HG03135 (cell line): ENCODE data around the gene MPV17L2.
"Not testable (repeated sequence)": the region's sequence is repeated elsewhere in the genome, so short reads cannot be mapped to it uniquely, and the experiment has no call there.

Experiments
- ATAC-seq: cut with Tn5 transposase; IDR thresholded peaks from one replicate; pipeline ENCODE4 v1.9.1; 2021; ENCODE audit warnings: mild to moderate bottlenecking, moderate library complexity; ENCODE audit not compliant: unreplicated experiment

The MPV17L2 gene

DNA sequence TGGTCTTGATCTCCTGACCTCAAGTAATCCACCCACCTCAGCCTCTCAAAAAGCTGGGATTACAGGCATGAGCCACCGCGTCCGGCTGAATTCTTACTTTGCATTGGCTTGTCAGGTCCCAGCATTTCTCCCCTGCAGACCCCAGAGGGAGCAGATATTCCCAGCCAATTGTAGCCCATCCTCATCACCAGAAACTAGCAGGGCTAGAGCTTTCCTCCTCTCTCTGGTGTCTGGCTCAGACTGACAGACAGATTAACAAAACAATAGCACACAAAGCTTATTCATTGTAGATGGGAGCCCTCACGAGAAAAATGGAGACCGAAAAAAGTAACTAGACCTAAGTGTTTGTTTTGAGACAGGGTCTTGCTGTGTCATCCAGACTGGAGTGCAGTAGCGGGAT, 7.5 kb upstream of the MPV17L2 start:
- ATAC-seq = no peak

DNA sequence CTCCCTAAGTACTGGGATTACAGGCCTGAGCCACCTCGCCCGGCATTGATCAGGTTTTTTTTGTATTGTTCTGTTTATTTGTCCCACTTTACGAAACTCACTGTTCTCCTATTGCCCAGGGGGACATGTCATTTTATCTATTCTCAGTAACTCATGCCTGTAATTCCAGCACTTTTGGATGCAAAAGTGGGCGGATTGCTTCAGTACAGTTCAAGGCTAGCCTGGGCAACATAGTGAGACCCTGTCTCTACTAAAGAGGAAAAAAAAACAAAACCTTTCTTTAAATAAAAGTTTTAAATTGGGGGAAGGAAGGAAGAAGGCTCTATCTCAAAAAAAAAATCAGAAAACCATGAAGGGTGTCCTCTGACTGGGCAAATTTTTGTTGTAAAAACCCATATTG, 2.7 kb upstream of the MPV17L2 start:
- no peak for ATAC-seq

DNA sequence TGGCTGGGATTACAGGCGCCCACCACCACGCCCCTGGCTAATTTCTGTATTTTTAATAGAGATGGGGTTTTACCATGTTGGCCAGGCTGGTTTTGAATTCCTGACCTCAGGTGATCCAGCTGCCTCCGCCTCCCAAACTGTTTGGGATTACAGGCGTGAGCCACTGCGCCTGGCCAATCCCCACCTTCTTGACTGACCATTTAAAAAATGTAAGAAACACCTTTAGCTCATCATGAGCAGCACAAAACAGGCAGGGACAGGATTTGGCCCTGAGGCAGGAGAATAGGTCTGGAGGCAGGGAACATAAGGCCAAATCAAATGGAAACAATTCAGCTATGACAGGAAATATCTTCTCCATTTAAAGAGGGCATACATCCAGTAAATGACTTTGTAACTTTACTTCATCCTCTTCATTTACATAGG, 1.4 kb upstream of the MPV17L2 start:
- no peak for ATAC-seq

DNA sequence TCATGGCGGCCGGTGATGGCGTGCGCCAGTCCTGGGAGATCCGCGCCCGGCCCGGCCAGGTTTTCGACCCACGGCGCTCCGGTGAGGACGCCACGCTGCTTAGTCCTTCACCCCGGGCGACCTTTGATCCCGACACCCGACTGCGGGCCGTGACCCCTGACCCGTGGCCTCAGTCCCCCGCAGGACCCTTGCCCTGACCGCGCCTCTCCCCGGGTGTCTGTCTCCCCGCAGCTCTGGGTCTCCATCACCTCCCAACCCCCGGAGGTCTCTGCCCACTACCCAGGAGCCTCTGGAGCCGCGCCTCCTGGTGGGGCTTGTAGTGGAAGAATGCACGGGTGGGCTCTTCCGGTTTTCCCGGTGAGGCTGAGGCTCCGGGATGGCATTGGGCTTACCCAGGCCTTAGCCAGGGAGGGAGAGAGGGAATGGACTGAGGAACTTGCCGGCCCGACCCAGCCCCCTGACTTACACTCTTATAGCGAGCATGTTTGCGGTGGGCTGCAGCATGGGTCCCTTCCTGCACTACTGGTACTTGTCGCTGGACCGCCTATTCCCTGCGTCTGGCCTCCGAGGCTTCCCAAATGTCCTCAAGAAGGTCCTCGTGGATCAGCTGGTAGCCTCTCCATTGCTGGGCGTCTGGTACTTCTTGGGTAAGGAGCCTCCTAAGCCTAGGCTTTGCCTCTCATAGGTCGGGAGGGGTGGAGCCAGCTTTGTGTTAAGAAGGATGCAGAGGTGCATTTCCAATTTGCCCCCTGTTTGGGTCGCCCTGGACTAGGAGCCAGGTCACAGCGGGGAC, 566 bp downstream of the MPV17L2 start:
- ATAC-seq = no peak

DNA sequence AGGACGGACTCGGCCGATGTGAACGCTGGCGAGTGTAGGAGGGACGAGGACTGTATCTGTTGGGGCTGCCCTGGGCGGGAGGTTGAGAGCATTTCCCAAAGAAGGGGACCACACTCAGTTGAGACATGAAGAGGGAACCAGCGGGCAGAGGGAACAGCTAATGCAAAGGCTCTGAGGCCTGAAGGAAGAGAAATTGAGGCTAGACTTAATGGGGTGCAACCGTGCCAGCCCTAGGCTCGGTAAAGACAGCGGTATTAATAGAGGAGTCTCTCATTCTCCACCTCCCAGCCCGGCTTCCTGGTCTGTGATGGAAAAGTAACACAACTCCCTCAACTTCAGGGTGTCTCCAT, 1.1 kb downstream of the MPV17L2 start:
- no peak for ATAC-seq

DNA sequence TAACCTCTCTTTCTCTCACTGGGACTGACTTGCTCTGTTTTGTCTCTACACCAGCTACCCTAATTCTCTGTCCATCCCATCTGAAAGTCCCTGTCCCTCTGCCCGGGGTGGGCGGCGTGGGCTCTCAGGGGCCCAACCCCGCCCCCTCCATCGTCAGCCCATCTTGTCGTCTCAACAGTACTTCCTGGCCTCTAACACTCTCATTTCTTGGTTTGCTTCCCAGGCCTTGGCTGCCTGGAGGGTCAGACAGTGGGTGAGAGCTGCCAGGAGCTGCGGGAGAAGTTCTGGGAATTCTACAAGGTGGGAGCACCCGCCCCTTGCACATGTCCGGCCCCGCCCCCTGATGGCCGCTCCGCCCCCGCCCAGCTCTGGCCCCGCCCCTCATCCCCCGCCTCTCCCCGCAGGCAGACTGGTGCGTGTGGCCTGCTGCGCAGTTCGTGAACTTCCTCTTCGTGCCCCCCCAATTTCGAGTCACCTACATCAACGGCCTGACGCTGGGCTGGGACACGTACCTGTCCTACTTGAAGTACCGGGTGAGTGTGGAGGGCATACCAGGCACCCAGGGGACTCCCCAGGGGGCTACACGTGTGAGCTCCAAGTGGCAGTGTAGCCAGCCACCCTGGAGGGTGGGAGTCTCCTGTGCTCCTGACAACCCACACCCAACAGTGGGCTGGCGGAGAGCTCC, 1.7 kb downstream of the MPV17L2 start:
- no peak for ATAC-seq

DNA sequence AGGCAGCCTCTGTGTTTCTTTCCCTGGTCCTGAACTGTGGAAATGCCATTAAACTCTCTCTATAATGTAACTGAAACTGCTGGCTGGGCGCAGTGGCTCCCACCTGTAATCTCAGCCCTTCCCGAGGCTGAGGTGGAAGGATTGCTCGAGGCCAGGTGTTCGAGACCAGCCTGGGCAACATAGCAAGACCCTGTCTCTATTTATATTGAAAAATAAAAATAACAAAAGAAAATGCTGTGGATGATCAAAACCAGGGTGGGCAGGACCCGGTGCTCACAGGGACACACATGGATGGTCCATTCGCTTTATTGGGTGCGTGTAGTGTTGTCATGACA, 3.5 kb downstream of the MPV17L2 start:
- ATAC-seq = no peak

- ATAC-seq = no peak
Observed at GRCh38 chr19:18197306-18197705, 4.3 kb downstream of the MPV17L2 start.

- no peak for ATAC-seq
Observed at GRCh38 chr19:18197941-18198340, 4.9 kb downstream of the MPV17L2 start.

DNA sequence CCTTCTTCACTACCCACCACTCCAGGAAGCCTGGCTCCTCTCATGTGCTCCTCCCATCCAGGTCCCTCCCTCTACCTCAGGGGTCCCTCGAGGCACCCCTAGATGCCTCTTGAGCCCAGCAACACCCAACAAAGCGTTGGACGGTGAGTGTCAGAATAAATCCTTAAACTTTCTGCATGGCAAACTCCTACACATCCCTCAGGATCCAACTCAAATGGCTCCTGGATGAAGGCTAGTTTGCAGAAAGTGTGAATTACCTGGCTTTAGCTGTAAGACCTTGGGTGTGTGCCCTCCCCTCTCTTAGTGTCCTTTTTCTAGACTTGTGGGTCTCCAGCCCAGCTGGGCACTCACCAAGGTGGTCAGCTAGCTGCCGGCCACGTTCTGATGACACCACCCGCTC, 5.4 kb downstream of the MPV17L2 start:
- ATAC-seq = no peak

- no peak for ATAC-seq
Observed at GRCh38 chr19:18202397-18202777, 9.4 kb downstream of the MPV17L2 start.

- ATAC-seq = no peak
Observed at GRCh38 chr19:18202778-18203407, 9.9 kb downstream of the MPV17L2 start.

GRCh38 chr19:18203408-18203862, 10.4 kb downstream of the MPV17L2 start:
- no peak for ATAC-seq

DNA sequence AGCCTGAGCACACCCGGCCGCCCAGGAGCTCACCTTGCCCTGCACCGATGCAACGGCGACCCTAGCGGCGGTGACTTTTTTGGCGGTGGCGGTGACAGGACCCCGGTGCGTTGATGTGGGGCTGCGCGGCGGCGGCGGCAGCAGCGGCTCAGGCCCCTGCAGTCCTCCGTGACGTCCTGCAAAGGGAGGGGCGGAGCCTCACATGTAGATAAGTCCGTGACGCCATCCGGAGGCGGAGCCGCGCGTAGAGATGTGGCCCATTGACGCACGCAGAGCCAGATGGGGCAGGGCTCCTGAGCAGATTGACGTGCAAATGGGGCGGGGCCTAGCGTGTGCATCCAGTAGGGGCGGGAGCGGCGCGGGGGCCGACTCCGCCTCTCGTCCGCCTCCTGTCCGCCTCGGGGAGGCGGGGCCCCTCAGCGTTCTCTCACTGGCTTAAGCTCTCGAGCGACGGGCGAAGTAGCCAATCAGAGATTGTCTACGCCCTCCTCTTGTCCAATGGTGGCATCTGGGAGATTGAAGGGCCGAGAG, 10.9 kb downstream of the MPV17L2 start, which contains the start of gene RAB3A:
Gene RAB3A, minus strand, starts transcription at position 180 of the 531 bp plus-strand sequence. CDS start 1,302 bp downstream, outside the sequence.
- ATAC-seq = peak; percentile 88

- ATAC-seq = peak; percentile 2
Observed at GRCh38 chr19:18204394-18205199, 11.6 kb downstream of the MPV17L2 start.

DNA sequence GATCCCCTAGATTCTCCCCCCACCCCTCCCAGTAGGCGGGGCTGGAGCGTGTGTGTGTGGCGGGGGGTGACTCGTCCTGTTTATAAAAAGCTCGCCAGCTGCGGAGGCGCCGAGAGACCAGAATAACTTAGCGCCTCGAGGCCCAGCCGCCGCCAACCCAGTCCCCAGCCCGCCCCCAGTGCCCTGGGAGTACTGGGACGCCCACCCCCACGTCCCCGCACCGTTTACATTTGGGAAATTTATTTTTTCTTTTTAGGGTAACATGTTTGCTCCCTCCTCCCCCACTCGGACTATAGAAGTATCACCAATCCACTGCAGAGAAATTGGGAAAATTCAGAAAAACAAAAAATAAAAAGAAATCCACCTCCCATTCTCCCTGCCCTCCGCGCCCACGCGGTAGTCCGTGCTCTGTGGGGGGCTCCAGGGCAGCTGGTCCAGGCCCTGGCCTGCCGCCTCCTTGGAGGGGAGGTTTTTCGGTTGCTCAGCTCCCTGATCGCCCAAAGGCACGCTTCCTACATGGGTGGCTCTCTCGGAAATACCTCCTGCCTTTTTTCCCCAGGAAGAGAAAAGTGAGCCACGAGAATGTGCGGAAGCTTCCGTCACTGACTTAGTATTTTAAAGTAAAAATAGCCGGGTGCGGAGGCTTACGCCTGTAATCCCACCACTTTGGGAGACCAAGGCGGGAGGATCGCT, 12.3 kb downstream of the MPV17L2 start:
- ATAC-seq = no peak

GRCh38 chr19:18206018-18206417, 13.0 kb downstream of the MPV17L2 start:
- ATAC-seq = no peak

DNA sequence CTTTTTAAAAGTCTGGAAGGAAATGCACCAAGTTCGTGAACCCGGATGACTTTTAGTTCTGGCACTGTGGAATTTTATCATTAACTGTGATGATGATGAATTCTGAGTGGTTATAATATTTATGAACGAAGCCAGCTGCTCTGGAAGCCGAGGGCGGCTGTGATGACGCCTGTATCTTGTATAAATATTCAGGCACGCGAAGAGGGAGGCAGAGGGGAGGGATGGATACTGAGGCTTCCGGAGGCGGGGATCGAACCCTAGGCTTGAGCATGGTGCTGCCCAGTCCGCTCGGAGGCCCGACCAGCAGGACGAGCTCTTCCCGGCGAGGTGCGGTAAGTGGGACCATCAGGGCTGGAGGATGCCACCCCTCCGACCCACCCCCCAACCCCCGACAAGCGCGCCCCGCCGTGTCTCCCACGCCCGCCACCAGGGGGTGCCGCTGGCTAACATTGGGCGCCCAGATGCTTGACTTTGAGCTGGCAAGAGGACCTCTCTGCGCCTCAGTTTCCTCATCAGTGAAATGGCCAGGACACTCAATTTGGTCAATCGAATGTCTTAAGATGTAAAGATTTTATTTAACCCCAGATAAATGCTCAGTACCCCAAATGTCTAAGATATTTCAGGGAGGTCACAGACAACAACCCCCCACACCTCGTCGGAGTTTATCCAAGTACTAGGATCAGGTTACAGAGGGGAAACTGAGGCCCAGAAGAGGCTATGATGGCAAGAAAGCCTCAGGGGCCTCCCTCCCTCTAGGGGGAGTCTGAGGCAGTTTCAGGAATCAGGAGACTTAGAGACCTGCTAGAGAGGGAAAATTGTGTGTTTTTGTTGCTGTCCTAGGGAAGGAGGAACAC, 15.3 kb downstream of the MPV17L2 start:
- no peak for ATAC-seq

- ATAC-seq = not testable (repeated sequence)
Observed at GRCh38 chr19:18209912-18210311, 16.9 kb downstream of the MPV17L2 start.
